GM18498 (cell line): ENCODE results near the gene FHL3.
"Not testable (repeated sequence)": the region's sequence is repeated elsewhere in the genome, so short reads cannot be mapped to it uniquely, and the experiment has no call there.

Experiments used
- ATAC-seq: cut with Tn5 transposase; IDR thresholded peaks from one replicate; pipeline ENCODE4 v1.9.1; 2021; ENCODE audit warnings: mild to moderate bottlenecking, moderate library complexity; ENCODE audit not compliant: unreplicated experiment

Gene FHL3

GRCh38 chr1:37995751-37996345, 9.5 kb downstream of the FHL3 start:
- ATAC-seq = no peak

- no peak for ATAC-seq
Observed at GRCh38 chr1:37994886-37995566, 10.3 kb downstream of the FHL3 start.

- ATAC-seq = peak; percentile 37
Observed at GRCh38 chr1:37989361-37989930, 15.9 kb downstream of the FHL3 start.

GRCh38 chr1:37987679-37988078, 17.6 kb downstream of the FHL3 start:
- no peak for ATAC-seq

- ATAC-seq = no peak
Observed at GRCh38 chr1:37983546-37983945, 21.8 kb downstream of the FHL3 start.

GRCh38 chr1:37978541-37978940, 26.8 kb downstream of the FHL3 start:
- ATAC-seq = no peak

- ATAC-seq = not testable (repeated sequence)
Observed at GRCh38 chr1:37975083-37975482, 30.2 kb downstream of the FHL3 start.

- ATAC-seq = no peak
Observed at GRCh38 chr1:37974567-37974966, 30.7 kb downstream of the FHL3 start.

GRCh38 chr1:37973684-37974083, 31.6 kb downstream of the FHL3 start:
- not testable (repeated sequence) for ATAC-seq

GRCh38 chr1:37965301-37965700, 40.0 kb downstream of the FHL3 start:
- no peak for ATAC-seq

- not testable (repeated sequence) for ATAC-seq
Observed at GRCh38 chr1:37964106-37964505, 41.2 kb downstream of the FHL3 start.

- no peak for ATAC-seq
Observed at GRCh38 chr1:37958690-37959089, 46.6 kb downstream of the FHL3 start.

GRCh38 chr1:37955685-37956084, 49.6 kb downstream of the FHL3 start:
- no peak for ATAC-seq

- ATAC-seq = no peak
Observed at GRCh38 chr1:37954316-37954971, 50.9 kb downstream of the FHL3 start.

GRCh38 chr1:37952738-37953137, 52.6 kb downstream of the FHL3 start:
- ATAC-seq = no peak

- no peak for ATAC-seq
Observed at GRCh38 chr1:37951783-37952624, 53.3 kb downstream of the FHL3 start.

GRCh38 chr1:37951041-37951782, 54.1 kb downstream of the FHL3 start:
- ATAC-seq = no peak

GRCh38 chr1:37949524-37950152, 55.7 kb downstream of the FHL3 start:
- no peak for ATAC-seq

- no peak for ATAC-seq
Observed at GRCh38 chr1:37948841-37949240, 56.5 kb downstream of the FHL3 start.

GRCh38 chr1:37948166-37948565, 57.1 kb downstream of the FHL3 start:
- no peak for ATAC-seq
